CD4-positive, alpha-beta memory T cell (primary cell): ENCODE data around the gene PDLIM4. TPM values are rescaled to one million over a fixed set of nuclear protein-coding genes. Genes with fewer than 3 reads are reported as not detected.

Experiments
- CTCF ChIA-PET: fragments of 350-600 bp; sonication (Branson Sonifier 250); formaldehyde crosslinking; loops from one replicate; lab custom pipeline; 2021; ENCODE audit warnings: inconsistent platforms; ENCODE audit not compliant: partially characterized antibody; lab: Charles Lee
- POLR2A ChIA-PET: fragments of 350-600 bp; sonication (Branson Sonifier 250); formaldehyde crosslinking; loops from one replicate; lab custom pipeline; 2021; ENCODE audit not compliant: partially characterized antibody; lab: Charles Lee
- DNase-seq, 5 donors: peaks; one replicate each; pipeline versions ENCODE4 v3.0.0 to v3.0.0-alpha.2; 2020 to 2022; ENCODE audit warnings: mixed read lengths in 1 of 5
- H3K27ac ChIP-seq: one replicate; pipeline ENCODE4 v1.7.0; 2013; ENCODE audit warnings: low read depth, low read length
- H3K27me3 ChIP-seq: 2 replicates; pipeline ENCODE4 v1.7.0; 2013; ENCODE audit warnings: mild to moderate bottlenecking, low read length, moderate library complexity; ENCODE audit not compliant: insufficient read depth
- H3K36me3 ChIP-seq: 2 replicates; pipeline ENCODE4 v1.7.0; 2013; ENCODE audit warnings: mild to moderate bottlenecking, low read length, moderate library complexity; ENCODE audit not compliant: insufficient read depth
- H3K4me1 ChIP-seq: 2 replicates; pipeline ENCODE4 v1.7.0; 2013; ENCODE audit warnings: mild to moderate bottlenecking, low read length, moderate library complexity; ENCODE audit not compliant: insufficient read depth
- H3K4me3 ChIP-seq, 2 donors: one replicate each; pipeline ENCODE4 v1.7.0; 2013; ENCODE audit warnings: low read length in 2 of 2, mild to moderate bottlenecking in 1 of 2
- H3K9me3 ChIP-seq, 2 donors: one replicate each; pipeline ENCODE4 v1.7.0; 2013; ENCODE audit warnings: low read length in 2 of 2, control low read depth in 1 of 2; ENCODE audit not compliant: control insufficient read depth in 1 of 2
- H3K27ac Mint-ChIP-seq, 7 donors: one replicate each; pipeline ENCODE4 v1.8.0; 2020 to 2021; ENCODE audit warnings: mixed read lengths in 7 of 7, mild to moderate bottlenecking in 6 of 7, inconsistent platforms in 3 of 7, moderate library complexity in 3 of 7
- H3K27me3 Mint-ChIP-seq, 2 donors: one replicate each; pipeline ENCODE4 v1.8.0; 2020 to 2021; ENCODE audit warnings: mixed read lengths in 2 of 2
- H3K36me3 Mint-ChIP-seq, 2 donors: one replicate each; pipeline ENCODE4 v1.8.0; 2020 to 2021; ENCODE audit warnings: mixed read lengths in 2 of 2, inconsistent platforms in 1 of 2, mild to moderate bottlenecking in 1 of 2
- H3K4me1 Mint-ChIP-seq, 4 donors: one replicate each; pipeline ENCODE4 v1.8.0; 2020 to 2021; ENCODE audit warnings: mixed read lengths in 4 of 4, mild to moderate bottlenecking in 1 of 4
- H3K4me3 Mint-ChIP-seq, 8 donors: one replicate each; pipeline ENCODE4 v1.8.0; 2020 to 2021; ENCODE audit warnings: mixed read lengths in 8 of 8, mild to moderate bottlenecking in 7 of 8, moderate library complexity in 6 of 8, inconsistent platforms in 3 of 8
- H3K9me3 Mint-ChIP-seq, 8 donors: one replicate each; pipeline ENCODE4 v1.8.0; 2020 to 2021; ENCODE audit warnings: mixed read lengths in 8 of 8, mild to moderate bottlenecking in 5 of 8, inconsistent platforms in 3 of 8, moderate library complexity in 1 of 8
- intact Hi-C: fragments of 100-400 bp; cut with micrococcal nuclease; formaldehyde crosslinking; loops from one replicate; pipeline ENCODE4 v1.15.1; 2023
- polyA plus RNA-seq, 2 donors: library from polyadenylated mRNA; unstranded; fragments of 300-500 nt; fragmentation: Illumina TruSeq; gene quantifications; one replicate each; pipeline ENCODE4 v1.2.3, GENCODE V29; 2021
- total RNA-seq, 2 experiments: library from RNA; stranded (reverse); gene quantifications; one replicate each; pipeline ENCODE4 v1.2.3, GENCODE V29; 2021

Gene PDLIM4
- total and polyA plus RNA-seq, 4 experiments from 2014 or later = not detected

DNA sequence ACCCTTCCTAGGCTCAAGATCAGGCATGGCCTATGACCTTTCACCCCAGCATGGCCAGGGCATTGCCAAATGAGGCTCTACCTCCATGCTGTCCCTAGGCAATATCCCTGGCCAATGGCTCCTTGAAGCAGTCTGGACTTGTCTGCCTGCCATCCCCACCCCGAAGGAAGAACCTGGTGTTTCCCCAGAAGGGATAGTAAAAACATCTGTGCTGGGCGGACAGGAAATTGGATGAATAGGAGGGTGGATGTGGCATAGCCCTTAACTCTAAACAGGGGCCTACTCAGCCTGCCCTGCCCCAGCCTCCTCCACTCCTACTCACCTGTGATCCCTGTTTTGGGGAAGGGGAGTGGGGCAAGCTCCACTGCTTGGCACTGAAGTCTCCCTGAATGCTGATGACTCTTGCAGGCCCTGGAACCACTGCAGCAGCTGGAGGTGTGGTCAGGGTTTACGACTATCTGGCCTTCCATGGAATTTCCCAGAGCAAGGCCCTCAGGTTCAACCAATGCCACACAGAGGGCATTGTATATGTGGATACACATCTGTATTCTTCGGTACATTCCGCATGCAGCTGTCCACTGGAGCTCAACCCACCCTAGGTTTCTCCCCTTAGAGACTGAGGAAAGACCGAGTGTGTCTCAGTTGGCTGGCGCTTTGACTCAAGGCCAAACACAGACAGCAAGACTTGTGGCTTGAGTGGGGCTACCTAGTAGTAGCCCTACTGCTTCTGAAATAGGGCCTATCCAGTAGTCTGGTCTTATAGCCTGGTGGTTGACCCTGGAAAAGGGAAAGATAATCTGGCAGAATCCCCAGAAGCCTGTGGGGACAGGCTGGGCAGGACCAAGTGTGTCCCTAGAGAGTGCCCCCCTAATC is 23.4 kb upstream of the PDLIM4 start:
- Mint-ChIP-seq H3K4me3 (no peak overlapping the region), H3K36me3 (no peaks in the 10 kb centered on the region), H3K27me3 (peaks cover 11 to 13% of the 10 kb centered on the region in 2 donors), H3K9me3 (no peaks in the 10 kb centered on the region), H3K4me1 (peaks cover under 1 to 15% (median 4%) of the 10 kb centered on the region in 4 donors), H3K27ac (no peak overlapping the region)
- Histone ChIP-seq H3K9me3 (no peaks in the 10 kb centered on the region), H3K36me3 (no peaks in the 10 kb centered on the region), H3K4me1 (no peaks in the 10 kb centered on the region), H3K27me3 (no peaks in the 10 kb centered on the region), H3K4me3 (no peak overlapping the region), H3K27ac (no peak overlapping the region)
- POLR2A ChIA-PET = no interaction called here
- intact Hi-C loops = no loop called here
- CTCF ChIA-PET = no interaction called here
- no peak for DNase-seq

DNA sequence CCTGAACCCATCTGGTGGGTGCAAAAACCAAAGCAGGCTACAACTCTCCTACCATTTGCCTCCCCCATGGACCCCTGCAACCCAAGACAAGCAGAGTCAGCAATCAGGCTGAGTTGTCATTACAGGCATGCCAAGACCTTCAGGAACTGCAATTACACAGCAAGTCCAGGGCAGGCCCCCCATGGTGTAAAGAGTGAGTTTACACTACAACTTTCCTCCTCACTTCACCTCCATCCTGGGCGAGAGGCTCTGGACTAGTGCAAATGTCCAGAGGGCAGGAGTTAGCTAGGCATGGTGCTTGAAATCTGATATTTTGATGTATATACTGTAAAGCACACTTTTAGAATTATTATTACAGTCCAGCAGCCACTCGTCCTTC is 22.8 kb upstream of the PDLIM4 start:
- Histone ChIP-seq H3K27me3 (no peaks in the 10 kb centered on the region), H3K27ac (no peak overlapping the region), H3K4me1 (no peaks in the 10 kb centered on the region), H3K9me3 (no peaks in the 10 kb centered on the region), H3K36me3 (no peaks in the 10 kb centered on the region), H3K4me3 (no peak overlapping the region)
- H3K4me3 Mint-ChIP-seq = no peak overlapping the region
- peaks cover 0 to 12% (median 4%) of the 10 kb centered on the region in 4 donors for H3K4me1 Mint-ChIP-seq
- no peak overlapping the region for H3K27ac Mint-ChIP-seq
- no peaks in the 10 kb centered on the region for H3K36me3 Mint-ChIP-seq
- CTCF ChIA-PET = interaction anchor here (1.1 kb wide), 1 partner anchor 266 kb away, joined by 3 read pairs; no protein-coding TSS in a partner anchor
- peaks cover 5 to 9% of the 10 kb centered on the region in 2 donors for H3K27me3 Mint-ChIP-seq
- no peak for DNase-seq
- POLR2A ChIA-PET = no interaction called here
- intact Hi-C loops = no loop called here
- H3K9me3 Mint-ChIP-seq = no peaks in the 10 kb centered on the region

DNA sequence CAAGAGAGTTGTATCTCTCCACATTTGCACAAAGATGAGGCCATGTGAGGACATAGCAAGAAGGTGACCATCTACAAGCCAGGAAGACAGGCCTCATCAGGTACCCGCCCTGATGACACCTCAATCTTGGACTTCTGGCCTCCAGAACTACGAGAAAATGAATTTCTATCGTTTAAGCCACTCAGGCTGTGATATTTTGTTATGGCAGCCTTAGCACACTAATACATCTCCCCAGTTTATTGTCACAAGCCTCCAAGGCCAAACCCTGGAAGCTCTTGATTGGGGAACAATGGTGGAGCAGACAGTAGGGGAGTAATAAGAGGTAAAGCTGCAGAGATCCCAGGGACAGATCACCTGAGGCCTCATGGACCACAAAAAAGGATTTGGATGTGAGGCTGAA is 22.2 kb upstream of the PDLIM4 start:
- ChIA-PET CTCF (interaction anchor here (1.0 to 1.4 kb wide), 4 partner anchors 11 to 267 kb away, joined by 3 to 4 read pairs (median 3); no protein-coding TSS in a partner anchor), POLR2A (no interaction called here)
- intact Hi-C loops = no loop called here
- no peaks in the 10 kb centered on the region for H3K4me1 ChIP-seq
- H3K36me3 ChIP-seq = no peaks in the 10 kb centered on the region
- Mint-ChIP-seq H3K9me3 (peaks cover 0 to 2% (median 0%) of the 10 kb centered on the region in 8 donors), H3K4me3 (no peak overlapping the region), H3K4me1 (peaks cover 0 to 7% (median 3%) of the 10 kb centered on the region in 4 donors), H3K36me3 (no peaks in the 10 kb centered on the region), H3K27ac (no peak overlapping the region), H3K27me3 (peaks cover 3 to 6% of the 10 kb centered on the region in 2 donors)
- H3K9me3 ChIP-seq = no peaks in the 10 kb centered on the region
- no peak for DNase-seq
- H3K27me3 ChIP-seq = no peaks in the 10 kb centered on the region
- H3K27ac ChIP-seq = no peak overlapping the region
- H3K4me3 ChIP-seq = no peak overlapping the region

DNA sequence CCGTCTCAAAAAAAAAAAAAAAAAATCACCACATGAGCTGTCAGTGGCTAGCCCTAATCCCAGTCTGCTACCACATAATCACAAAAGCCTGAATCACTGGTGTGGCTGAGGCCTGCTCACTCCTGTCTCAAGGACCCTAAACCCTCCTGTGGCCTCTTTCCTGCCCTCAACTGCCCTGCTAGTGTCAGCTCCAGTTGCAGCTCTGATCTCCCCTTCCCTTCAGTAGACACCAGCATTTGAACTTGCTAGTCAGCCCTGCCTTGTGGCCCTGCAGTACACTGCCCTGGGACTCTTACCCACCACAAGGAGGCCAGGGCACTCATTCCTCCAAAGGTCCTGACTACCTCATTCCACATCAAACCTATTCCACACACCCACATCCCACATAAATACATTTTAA is 20.4 kb upstream of the PDLIM4 start:
- no peaks in the 10 kb centered on the region for H3K27me3 ChIP-seq
- no peaks in the 10 kb centered on the region for H3K9me3 ChIP-seq
- CTCF ChIA-PET = interaction anchor here (0.7 to 3.5 kb wide), 17 partner anchors 11 to 647 kb away, joined by 3 to 26 read pairs (median 11); partner anchors contain the start of gene SLC22A4
- no peaks in the 10 kb centered on the region for H3K4me1 ChIP-seq
- Mint-ChIP-seq H3K27me3 (peaks cover 5 to 6% of the 10 kb centered on the region in 2 donors), H3K36me3 (peaks cover 0 to 3% of the 10 kb centered on the region in 2 donors), H3K27ac (peak overlapping the region in 1 of 7 donors; percentile 20), H3K4me3 (peak overlapping the region in 1 of 8 donors; percentile 37), H3K4me1 (no peaks in the 10 kb centered on the region), H3K9me3 (peaks cover 0 to 18% (median 6%) of the 10 kb centered on the region in 8 donors)
- no peak for DNase-seq
- H3K4me3 ChIP-seq = no peak overlapping the region
- no peaks in the 10 kb centered on the region for H3K36me3 ChIP-seq
- intact Hi-C loops = no loop called here
- no peak overlapping the region for H3K27ac ChIP-seq
- POLR2A ChIA-PET = interaction anchor here (1.3 kb wide), 1 partner anchor 12 kb away, joined by 4 read pairs; no protein-coding TSS in a partner anchor

DNA sequence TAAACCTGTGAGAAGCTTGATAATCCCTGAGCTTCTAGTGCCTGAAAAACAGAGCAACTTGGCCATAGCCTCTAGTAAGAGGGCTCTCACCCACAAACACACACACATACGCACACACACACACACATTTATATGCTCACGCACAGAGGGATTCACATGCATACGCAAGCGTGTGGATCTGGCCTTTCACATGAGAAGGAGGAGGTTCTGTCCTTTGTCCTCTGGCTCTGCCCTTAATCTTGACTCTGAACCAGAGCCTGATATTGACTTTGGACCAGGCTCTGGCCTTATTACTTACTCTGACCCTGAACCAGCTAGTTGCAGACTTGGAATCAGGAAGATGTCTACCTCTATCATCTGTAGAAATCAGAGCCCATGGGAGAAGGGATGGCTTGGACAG is 19.8 kb upstream of the PDLIM4 start:
- no peak overlapping the region for H3K27ac Mint-ChIP-seq
- H3K4me3 ChIP-seq = no peak overlapping the region
- peaks cover 5 to 7% of the 10 kb centered on the region in 2 donors for H3K27me3 Mint-ChIP-seq
- DNase-seq = no peak
- H3K4me1 ChIP-seq = no peaks in the 10 kb centered on the region
- peaks cover 0 to 21% (median 8%) of the 10 kb centered on the region in 8 donors for H3K9me3 Mint-ChIP-seq
- CTCF ChIA-PET = interaction anchor here (0.7 to 3.5 kb wide), 34 partner anchors 8 to 648 kb away, joined by 3 to 26 read pairs (median 6); partner anchors contain the start of genes P4HA2 and SLC22A4
- intact Hi-C loops = loop anchor here (2.0 kb wide), 1 partner anchor 173 kb away; no protein-coding TSS in a partner anchor
- no peaks in the 10 kb centered on the region for H3K4me1 Mint-ChIP-seq
- H3K4me3 Mint-ChIP-seq = no peak overlapping the region
- H3K9me3 ChIP-seq = no peaks in the 10 kb centered on the region
- no peak overlapping the region for H3K27ac ChIP-seq
- peaks cover 0 to 4% of the 10 kb centered on the region in 2 donors for H3K36me3 Mint-ChIP-seq
- no peaks in the 10 kb centered on the region for H3K36me3 ChIP-seq
- POLR2A ChIA-PET = interaction anchor here (1.3 kb wide), 1 partner anchor 12 kb away, joined by 4 read pairs; no protein-coding TSS in a partner anchor
- H3K27me3 ChIP-seq = no peaks in the 10 kb centered on the region

DNA sequence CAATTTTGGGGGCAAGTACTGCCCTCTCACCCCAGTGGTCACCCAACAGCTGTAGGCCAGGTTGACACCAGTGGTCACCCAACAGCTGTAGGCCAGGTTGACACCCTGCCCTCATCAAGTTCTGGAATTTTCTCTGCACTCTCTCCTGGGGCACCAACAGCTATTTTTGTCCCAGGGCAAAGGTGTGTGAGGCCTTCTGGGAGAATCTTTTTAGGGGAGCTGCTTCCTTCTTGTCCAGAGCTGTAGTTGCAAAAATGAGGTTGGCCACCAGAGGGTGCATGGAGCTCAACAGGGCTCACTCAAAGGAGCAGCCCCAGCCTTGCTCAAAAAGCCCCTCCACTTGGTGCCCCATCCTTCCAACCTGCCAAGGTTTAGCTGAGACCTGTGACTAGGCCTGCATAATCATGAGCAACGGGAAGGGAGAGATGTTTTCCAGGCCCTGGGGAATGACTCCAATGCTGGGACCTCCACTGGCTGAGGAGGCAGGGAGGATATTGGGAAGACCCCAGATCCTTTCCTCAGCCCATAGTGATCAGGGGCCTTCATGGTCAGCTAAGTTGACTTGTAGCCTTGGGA is 19.2 kb upstream of the PDLIM4 start:
- no peak overlapping the region for H3K4me3 ChIP-seq
- no peaks in the 10 kb centered on the region for H3K9me3 ChIP-seq
- peak; percentile 40 to 57 (median 52) for DNase-seq
- no peaks in the 10 kb centered on the region for H3K4me1 Mint-ChIP-seq
- H3K27me3 ChIP-seq = no peaks in the 10 kb centered on the region
- no peaks in the 10 kb centered on the region for H3K36me3 ChIP-seq
- ChIA-PET POLR2A (interaction anchor here (1.3 kb wide), 1 partner anchor 13 kb away, joined by 4 read pairs; no protein-coding TSS in a partner anchor), CTCF (interaction anchor here (0.6 to 3.5 kb wide), 37 partner anchors 9 to 649 kb away, joined by 3 to 26 read pairs (median 5); partner anchors contain the start of genes P4HA2 and SLC22A4)
- no peak overlapping the region for H3K27ac Mint-ChIP-seq
- H3K4me1 ChIP-seq = no peaks in the 10 kb centered on the region
- intact Hi-C loops = loop anchor here (2.0 kb wide), 1 partner anchor 173 kb away; no protein-coding TSS in a partner anchor
- peaks cover 3 to 4% of the 10 kb centered on the region in 2 donors for H3K36me3 Mint-ChIP-seq
- H3K27me3 Mint-ChIP-seq = peaks cover 7% of the 10 kb centered on the region in 2 donors
- H3K9me3 Mint-ChIP-seq = peaks cover 2 to 27% (median 12%) of the 10 kb centered on the region in 8 donors
- no peak overlapping the region for H3K4me3 Mint-ChIP-seq
- H3K27ac ChIP-seq = no peak overlapping the region
